GM12801 (cell line): ENCODE measurements around the gene CXCR6.

ENCODE experiments used
- TF ChIP-seq, protein P1 (sequence below): IDR thresholded peaks from one replicate; pipeline ENCODE4 v1.5.1; 2011; ENCODE audit warnings: control low read depth; ENCODE audit not compliant: insufficient read length; ENCODE audit errors: extremely low read depth

CXCR6 gene

DNA sequence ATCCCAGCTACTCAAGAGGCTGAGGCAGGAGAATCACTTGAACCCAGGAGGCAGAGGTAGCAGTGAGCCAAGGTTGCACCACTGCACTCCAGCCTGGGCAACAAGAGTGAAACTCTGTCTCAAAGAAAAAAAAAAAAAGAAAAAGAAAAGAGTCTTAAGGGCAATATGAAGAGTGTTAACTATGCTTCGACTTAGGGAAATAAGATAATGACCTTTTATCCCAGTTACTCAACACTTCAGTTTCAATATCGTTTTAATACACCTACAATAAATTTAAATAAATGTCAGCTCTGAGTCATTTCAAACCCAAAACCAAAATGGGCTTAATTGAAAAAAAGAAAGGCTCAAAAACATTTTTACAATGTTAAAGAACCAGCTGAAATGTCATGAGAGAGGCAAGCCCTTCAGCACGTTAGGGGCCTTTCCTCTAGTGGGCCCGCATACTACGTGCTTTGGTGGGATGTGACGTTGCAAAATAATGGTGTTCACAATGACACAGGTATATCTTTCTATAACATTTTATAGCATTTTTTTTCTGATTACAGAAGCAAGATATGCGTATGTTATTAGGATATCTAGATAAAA, 37.1 kb downstream of the CXCR6 start:
- TF ChIP-seq, protein P1, sequence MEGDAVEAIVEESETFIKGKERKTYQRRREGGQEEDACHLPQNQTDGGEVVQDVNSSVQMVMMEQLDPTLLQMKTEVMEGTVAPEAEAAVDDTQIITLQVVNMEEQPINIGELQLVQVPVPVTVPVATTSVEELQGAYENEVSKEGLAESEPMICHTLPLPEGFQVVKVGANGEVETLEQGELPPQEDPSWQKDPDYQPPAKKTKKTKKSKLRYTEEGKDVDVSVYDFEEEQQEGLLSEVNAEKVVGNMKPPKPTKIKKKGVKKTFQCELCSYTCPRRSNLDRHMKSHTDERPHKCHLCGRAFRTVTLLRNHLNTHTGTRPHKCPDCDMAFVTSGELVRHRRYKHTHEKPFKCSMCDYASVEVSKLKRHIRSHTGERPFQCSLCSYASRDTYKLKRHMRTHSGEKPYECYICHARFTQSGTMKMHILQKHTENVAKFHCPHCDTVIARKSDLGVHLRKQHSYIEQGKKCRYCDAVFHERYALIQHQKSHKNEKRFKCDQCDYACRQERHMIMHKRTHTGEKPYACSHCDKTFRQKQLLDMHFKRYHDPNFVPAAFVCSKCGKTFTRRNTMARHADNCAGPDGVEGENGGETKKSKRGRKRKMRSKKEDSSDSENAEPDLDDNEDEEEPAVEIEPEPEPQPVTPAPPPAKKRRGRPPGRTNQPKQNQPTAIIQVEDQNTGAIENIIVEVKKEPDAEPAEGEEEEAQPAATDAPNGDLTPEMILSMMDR, result no peak

DNA sequence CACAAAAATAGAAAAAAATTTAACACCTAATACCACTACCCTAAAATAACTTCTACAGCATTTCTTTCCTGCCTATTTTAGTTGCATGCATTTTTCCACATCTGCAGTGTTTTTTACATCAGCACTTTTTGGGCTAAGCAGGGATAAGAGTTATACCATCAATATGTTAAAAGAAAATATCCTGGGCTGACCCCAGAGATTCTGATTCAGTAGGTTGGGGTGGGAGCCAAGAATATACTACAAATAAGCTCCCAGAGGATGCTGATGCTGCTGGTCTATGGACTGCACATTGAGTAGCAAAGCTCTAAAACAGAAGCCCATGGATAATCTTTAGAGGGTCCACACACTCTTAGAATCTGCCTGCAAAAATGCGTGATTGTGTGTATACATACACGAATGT, 37.6 kb downstream of the CXCR6 start:
- TF ChIP-seq, protein P1, result no peak

DNA sequence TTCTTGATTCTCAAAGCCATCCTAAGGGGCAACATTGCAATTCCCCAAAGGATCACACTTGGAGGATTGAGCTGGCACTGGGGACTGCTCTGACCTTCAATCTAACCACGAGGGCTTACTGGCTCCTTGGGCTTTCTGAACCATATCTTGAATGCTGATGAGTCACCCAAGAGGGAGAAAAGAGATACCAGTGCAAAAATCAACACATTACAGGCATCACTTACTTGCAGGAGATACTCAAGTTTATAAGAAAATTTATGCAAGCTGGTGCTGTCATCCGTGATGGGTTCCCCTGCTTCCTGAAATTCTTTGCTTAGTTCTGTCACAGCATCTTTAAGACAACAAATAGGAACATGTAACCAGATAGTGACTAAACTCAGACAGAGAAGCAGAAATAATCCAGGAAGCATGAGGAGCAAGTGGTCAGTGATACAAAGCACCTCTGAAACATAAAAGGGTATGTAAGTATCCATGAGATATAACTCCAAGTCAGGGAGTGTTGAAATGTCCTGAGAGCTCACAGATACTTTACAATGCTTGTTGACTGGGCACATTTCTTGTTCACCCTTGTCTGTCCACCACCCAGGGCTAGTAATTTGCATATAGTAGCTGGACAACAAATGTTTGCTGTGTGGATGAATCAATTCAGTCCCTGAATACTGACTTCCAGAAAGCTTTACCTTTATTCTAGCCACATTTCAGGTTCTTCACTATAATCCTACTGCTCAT, 38.2 kb downstream of the CXCR6 start:
- TF ChIP-seq, protein P1, result no peak

DNA sequence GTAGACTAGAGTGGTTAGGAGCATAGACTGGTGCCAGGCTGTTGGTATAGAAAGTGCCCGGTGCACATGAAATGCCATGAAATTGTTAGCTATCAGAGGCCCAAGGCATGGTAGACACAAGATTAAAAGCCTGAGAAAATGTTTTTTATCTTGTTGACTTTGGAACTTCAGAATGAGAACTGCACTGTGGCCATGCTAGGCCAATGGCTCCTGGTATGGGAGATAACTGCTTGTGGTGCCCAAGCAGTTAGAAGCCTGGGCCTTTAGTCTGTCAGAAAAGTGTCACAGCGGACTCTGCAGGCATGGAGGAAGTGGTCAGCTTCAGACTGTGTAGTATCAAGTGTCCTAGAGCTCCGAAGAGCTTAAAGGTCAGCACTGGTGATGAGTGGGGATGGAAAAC, 40.5 kb downstream of the CXCR6 start:
- TF ChIP-seq, protein P1, result no peak

DNA sequence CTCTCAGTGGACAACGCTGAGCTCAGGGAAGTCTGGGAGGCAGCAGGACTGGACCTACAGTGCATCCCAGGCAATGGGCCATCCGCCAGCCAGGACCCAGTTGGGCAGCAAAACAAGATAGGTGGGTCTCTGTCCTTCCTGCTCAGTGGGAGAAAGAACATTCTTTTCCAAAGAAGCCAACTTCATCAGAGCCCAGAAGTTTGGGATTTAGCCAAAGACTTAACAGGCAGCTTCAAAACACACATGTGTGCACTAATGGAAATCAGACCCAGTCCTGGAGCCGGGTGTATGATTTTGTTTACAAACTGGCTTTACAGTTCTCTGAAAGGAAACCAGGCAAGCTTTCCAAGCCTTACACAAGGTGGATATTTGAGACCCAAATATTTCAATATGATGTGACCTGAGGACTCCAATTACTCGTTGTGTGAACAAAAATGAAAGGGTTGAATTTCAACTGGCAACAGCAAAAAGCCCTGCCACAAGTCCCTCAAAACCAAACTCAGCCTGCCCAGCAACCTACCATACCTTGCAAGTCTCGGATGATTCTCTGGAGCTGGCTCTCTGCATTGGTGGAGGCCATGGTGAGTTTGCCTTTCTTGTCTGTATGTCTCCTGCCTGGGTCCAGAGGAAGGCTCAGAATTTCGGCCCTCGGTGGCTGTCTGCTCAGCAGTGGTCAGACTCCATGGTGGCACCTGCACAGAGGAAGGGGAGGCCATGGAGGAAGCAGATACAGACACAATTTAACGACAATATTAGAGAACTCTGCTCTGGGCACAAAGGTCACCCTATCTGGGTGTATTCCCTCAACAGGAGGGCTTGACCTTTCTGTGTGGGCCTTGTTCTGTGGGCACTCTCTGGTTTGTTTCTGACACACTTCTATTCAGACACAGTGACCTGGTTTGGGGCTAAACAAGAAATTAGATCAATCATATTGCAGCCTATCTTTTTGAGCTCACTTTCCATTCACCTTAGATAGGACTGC, 41.4 kb downstream of the CXCR6 start:
- TF ChIP-seq, protein P1, result no peak

DNA sequence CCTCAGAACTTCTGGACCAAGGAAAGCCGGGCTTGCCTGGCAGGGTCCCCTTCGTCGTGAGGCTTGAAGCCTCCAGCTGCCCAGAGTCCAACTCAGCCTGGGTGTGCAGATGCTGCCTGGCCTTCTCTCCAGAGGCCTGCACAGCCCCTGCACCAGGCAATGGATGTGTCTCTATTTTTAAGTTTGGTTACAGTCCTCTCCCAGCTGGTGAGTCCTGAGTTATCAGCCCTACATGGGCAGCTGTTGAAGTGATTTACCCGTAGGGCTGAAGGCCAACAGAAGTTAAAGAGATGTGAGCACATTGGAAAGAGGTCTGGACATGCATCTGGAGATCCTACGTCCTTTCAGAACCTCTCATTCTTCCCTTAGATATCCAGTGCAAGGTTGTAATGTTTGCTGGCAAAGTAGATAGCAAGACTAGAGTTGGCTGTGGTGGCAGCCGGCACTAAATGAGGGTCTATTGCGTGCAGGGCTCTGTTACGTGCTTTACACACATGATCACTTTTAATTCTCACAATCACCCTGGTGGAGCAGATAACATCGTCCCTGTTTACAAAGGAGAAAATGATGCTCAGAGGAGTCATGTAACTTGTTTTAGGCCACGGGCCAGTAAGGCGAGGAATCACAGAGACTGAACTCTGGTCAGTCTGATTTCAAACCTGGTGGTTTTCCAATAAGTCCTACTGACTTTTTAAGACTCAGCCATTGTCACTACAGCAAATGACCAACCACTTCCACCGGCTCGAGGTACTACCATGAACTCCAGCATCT, 42.5 kb downstream of the CXCR6 start:
- TF ChIP-seq, protein P1, result no peak
